NCI-H774 (cell line): ENCODE data around the gene CLCF1.

Experiments used
- DNase-seq: peaks from one replicate; lab custom pipeline; 2025; lab: John Stamatoyannopoulos, UW

CLCF1 gene

GRCh38 chr11:67395555-67396258, 22.3 kb upstream of the CLCF1 start:
- no peak for DNase-seq

GRCh38 chr11:67393990-67394389, 20.6 kb upstream of the CLCF1 start:
- no peak for DNase-seq

- DNase-seq = no peak
These were observed 20.0 kb upstream of the CLCF1 start for GRCh38 chr11:67393437-67393836.

- DNase-seq = no peak
These were observed 18.9 kb upstream of the CLCF1 start for GRCh38 chr11:67392183-67392715.

GRCh38 chr11:67391304-67392182, 18.1 kb upstream of the CLCF1 start, which contains the start of gene RAD9A:
TSS of gene RAD9A (plus strand) at chr11:67391986. CDS start at chr11:67392045, 59 bp downstream.
- peak; percentile 95 for DNase-seq

- DNase-seq = no peak
These were observed 17.5 kb upstream of the CLCF1 start for GRCh38 chr11:67390947-67391303.

GRCh38 chr11:67389477-67389876, 16.1 kb upstream of the CLCF1 start:
- no peak for DNase-seq

- no peak for DNase-seq
These were observed 14.1 kb upstream of the CLCF1 start for GRCh38 chr11:67387518-67387917.

GRCh38 chr11:67387069-67387468, 13.7 kb upstream of the CLCF1 start:
- DNase-seq = no peak

GRCh38 chr11:67384851-67385366, 11.5 kb upstream of the CLCF1 start:
- no peak for DNase-seq

GRCh38 chr11:67382276-67383136, 9.1 kb upstream of the CLCF1 start:
- peak; percentile 53 for DNase-seq

- no peak for DNase-seq
These were observed 8.0 kb upstream of the CLCF1 start for GRCh38 chr11:67381244-67381972.

- DNase-seq = no peak
These were observed 6.0 kb upstream of the CLCF1 start for GRCh38 chr11:67379061-67380058.

GRCh38 chr11:67378544-67378943, 5.1 kb upstream of the CLCF1 start:
- no peak for DNase-seq

GRCh38 chr11:67376873-67377808, 3.7 kb upstream of the CLCF1 start:
- DNase-seq = no peak

- DNase-seq = no peak
These were observed 2.8 kb upstream of the CLCF1 start for GRCh38 chr11:67376063-67376820.

GRCh38 chr11:67375320-67376055, 2.1 kb upstream of the CLCF1 start:
- no peak for DNase-seq
